ENCODE measurements around the gene MCC. TPM values are rescaled to one million over a fixed set of nuclear protein-coding genes. Genes with fewer than 3 reads are reported as not detected.
A peak's percentile ranks its signal among the peaks of the same experiment; 100 is the strongest.

The MCC gene
- total RNA-seq, 4 donors from 2014 or later, result 6.8 to 11.9 (median 9.0) TPM

- H3K27me3 ChIP-seq, result no peaks in the 10 kb centered on the region
- TF ChIP-seq POLR2A (IDR thresholded peaks at IDR 0.05), result no peak
- no peak for TF ChIP-seq CTCF (IDR thresholded peaks at IDR 0.05 in 4 of 5, conservative IDR thresholded peaks at IDR 0.05 in 1 of 5)
- H3K4me3 ChIP-seq, result no peak overlapping the region
- H3K4me1 ChIP-seq, result peaks cover 17 to 22% of the 10 kb centered on the region in 2 donors
- intact Hi-C loops (cut with DNase I; ENCODE audit: low total_unique reads) (loop anchor here (2.0 to 10.0 kb wide), 3 partner anchors 134 to 648 kb away; partner anchors contain the start of gene SRP19), in situ Hi-C loops (cut with MboI; ENCODE audit: low sequenced_read_pairs in 4 of 4) (loop anchor here in 3 of 4 donors (25.0 kb wide), 2 partner anchors 475 to 525 kb away; partner anchors contain the start of gene DCP2 (in 2 of the 3))
- DNase-seq, result no peak
- ATAC-seq, result no peak
- no peaks in the 10 kb centered on the region for H3K9me3 ChIP-seq
- no peaks in the 10 kb centered on the region for H3K36me3 ChIP-seq
- H3K27ac ChIP-seq, result no peak overlapping the region
These were observed 24.1 kb upstream of the MCC start for GRCh38 chr5:113512341-113512740.

GRCh38 chr5:113510836-113511451 is 22.7 kb upstream of the MCC start:
- no peak overlapping the region for H3K27ac ChIP-seq
- H3K4me1 ChIP-seq, result peaks cover 16% of the 10 kb centered on the region in 2 donors
- no peak for ATAC-seq
- intact Hi-C loops (cut with DNase I; ENCODE audit: low total_unique reads), result loop anchor here (5.0 to 10.0 kb wide), 2 partner anchors 514 to 646 kb away; partner anchors contain the start of gene SRP19
- in situ Hi-C loops (cut with MboI; ENCODE audit: low sequenced_read_pairs in 4 of 4), result loop anchor here in 3 of 4 donors (25.0 kb wide), 2 partner anchors 474 to 524 kb away; partner anchors contain the start of gene DCP2 (in 2 of the 3)
- H3K27me3 ChIP-seq, result no peaks in the 10 kb centered on the region
- no peak for DNase-seq
- no peaks in the 10 kb centered on the region for H3K36me3 ChIP-seq
- TF ChIP-seq CTCF (IDR thresholded peaks at IDR 0.05 in 4 of 5, conservative IDR thresholded peaks at IDR 0.05 in 1 of 5) (peak in 2 of 5 experiments; percentile 15), POLR2A (IDR thresholded peaks at IDR 0.05) (no peak)
- no peak overlapping the region for H3K4me3 ChIP-seq
- no peaks in the 10 kb centered on the region for H3K9me3 ChIP-seq

GRCh38 chr5:113508756-113509155 is 20.5 kb upstream of the MCC start:
- H3K27ac ChIP-seq, result no peak overlapping the region
- no peak for ATAC-seq
- intact Hi-C loops (cut with DNase I; ENCODE audit: low total_unique reads) (no loop called here), in situ Hi-C loops (cut with MboI; ENCODE audit: low sequenced_read_pairs in 4 of 4) (loop anchor here in 3 of 4 donors (10.0 to 25.0 kb wide), 3 partner anchors 134 to 521 kb away; partner anchors contain the start of gene DCP2 (in 2 of the 3))
- no peaks in the 10 kb centered on the region for H3K36me3 ChIP-seq
- H3K9me3 ChIP-seq, result no peaks in the 10 kb centered on the region
- H3K4me1 ChIP-seq, result no peaks in the 10 kb centered on the region
- DNase-seq, result no peak
- no peaks in the 10 kb centered on the region for H3K27me3 ChIP-seq
- no peak for TF ChIP-seq POLR2A (IDR thresholded peaks at IDR 0.05)
- no peak overlapping the region for H3K4me3 ChIP-seq

- intact Hi-C loops (cut with DNase I; ENCODE audit: low total_unique reads), result no loop called here
These were observed 19.3 kb upstream of the MCC start for GRCh38 chr5:113507601-113508000.

More at GRCh38 chr5:113507601-113508000, 19.3 kb upstream of the MCC start:
- H3K36me3 ChIP-seq, result no peaks in the 10 kb centered on the region
- no peak overlapping the region for H3K27ac ChIP-seq
- no peaks in the 10 kb centered on the region for H3K27me3 ChIP-seq
- TF ChIP-seq CTCF (IDR thresholded peaks at IDR 0.05 in 4 of 5, conservative IDR thresholded peaks at IDR 0.05 in 1 of 5) (no peak), POLR2A (IDR thresholded peaks at IDR 0.05) (no peak)
- ATAC-seq, result no peak
- no peaks in the 10 kb centered on the region for H3K4me1 ChIP-seq
- in situ Hi-C loops (cut with MboI; ENCODE audit: low sequenced_read_pairs in 4 of 4), result loop anchor here in 3 of 4 donors (10.0 to 25.0 kb wide), 3 partner anchors 133 to 520 kb away; partner anchors contain the start of gene DCP2 (in 2 of the 3)
- no peak overlapping the region for H3K4me3 ChIP-seq
- no peaks in the 10 kb centered on the region for H3K9me3 ChIP-seq
- no peak for DNase-seq
